ENCODE measurements around the gene SLC7A5. TPM values are rescaled to one million over a fixed set of nuclear protein-coding genes. Genes with fewer than 3 reads are reported as not detected.

The SLC7A5 gene
- total RNA-seq, 6 experiments from 2014 or later, result 112 to 133 (median 124) TPM

DNA sequence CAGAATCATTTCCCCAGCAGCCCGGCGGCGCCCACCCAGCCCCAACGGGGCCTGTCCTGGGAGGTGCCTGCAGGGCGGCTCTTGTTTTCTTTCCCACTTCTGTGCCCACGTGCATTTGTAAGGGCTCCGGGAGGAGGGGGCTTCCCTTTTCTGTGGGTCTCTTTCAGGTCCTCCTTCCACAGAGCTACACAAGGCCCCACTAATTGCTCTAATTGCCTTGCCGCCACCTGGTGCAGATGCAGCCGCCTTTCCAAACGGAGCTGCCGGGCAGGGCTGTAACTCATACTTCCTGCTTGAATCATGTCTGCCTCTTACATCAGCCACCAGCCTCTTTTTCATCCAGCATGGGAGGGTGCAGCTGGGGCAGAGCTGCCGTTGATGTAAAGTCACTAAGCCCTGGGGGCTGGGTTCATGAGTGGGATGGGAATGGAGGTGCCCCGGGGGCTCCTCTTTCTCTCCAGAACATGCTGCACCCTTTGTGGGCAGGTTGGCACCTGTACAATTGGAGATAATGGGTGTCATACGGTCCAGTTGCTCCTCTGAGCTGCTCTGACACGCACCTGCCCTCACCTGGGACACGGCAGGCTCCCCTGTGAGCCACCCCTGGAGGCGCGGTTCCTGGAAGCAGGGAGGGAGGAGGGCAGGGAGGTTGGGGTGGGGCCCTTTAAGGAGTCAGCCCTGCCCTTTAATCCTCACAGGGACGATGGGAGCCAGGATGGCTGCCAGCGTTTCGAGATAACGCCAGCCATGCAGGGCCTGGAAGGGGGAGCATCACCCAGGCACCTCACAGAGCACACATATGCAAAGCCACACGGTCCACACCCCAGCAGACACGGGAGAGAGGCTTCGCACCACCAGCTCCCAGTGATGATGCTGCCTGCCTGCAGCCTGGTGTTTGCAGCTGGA lies 62.4 kb downstream of the SLC7A5 start:
- H3K27me3 Mint-ChIP-seq (ENCODE audit: insufficient read depth), result peaks cover 8% of the 10 kb centered on the region
- no peaks in the 10 kb centered on the region for H3K36me3 Mint-ChIP-seq (ENCODE audit: low read depth)
- DNase-seq, result peak; percentile 82
- no peaks in the 10 kb centered on the region for H3K9me3 Mint-ChIP-seq
- TF ChIP-seq CTCF (IDR thresholded peaks at IDR 0.05), result no peak
- H3K27ac Mint-ChIP-seq, result peak overlapping the region; percentile 91
- peak overlapping the region; percentile 90 for H3K4me3 Mint-ChIP-seq
- H3K4me1 Mint-ChIP-seq (ENCODE audit: low read depth), result peaks cover 19% of the 10 kb centered on the region

GRCh38 chr16:87806261-87806640 lies 63.1 kb downstream of the SLC7A5 start:
- Mint-ChIP-seq H3K9me3 (no peaks in the 10 kb centered on the region), H3K4me1 (ENCODE audit: low read depth) (peaks cover 19% of the 10 kb centered on the region), H3K27ac (peak overlapping the region; percentile 91), H3K4me3 (peak overlapping the region; percentile 90), H3K27me3 (ENCODE audit: insufficient read depth) (peaks cover 4% of the 10 kb centered on the region; the same call in 1 of the 2 replicates), H3K36me3 (ENCODE audit: low read depth) (no peaks in the 10 kb centered on the region)
- no peak for TF ChIP-seq CTCF (IDR thresholded peaks at IDR 0.05)
- peak; percentile 13 for DNase-seq

- no peak overlapping the region for H3K4me3 Mint-ChIP-seq
- peaks cover 19% of the 10 kb centered on the region for H3K4me1 Mint-ChIP-seq (ENCODE audit: low read depth)
- no peaks in the 10 kb centered on the region for H3K36me3 Mint-ChIP-seq (ENCODE audit: low read depth)
- H3K27me3 Mint-ChIP-seq (ENCODE audit: insufficient read depth), result no peaks in the 10 kb centered on the region; the same call in 1 of the 2 replicates
- H3K27ac Mint-ChIP-seq, result no peak overlapping the region
- TF ChIP-seq CTCF (IDR thresholded peaks at IDR 0.05), result no peak
- no peak for DNase-seq
- H3K9me3 Mint-ChIP-seq, result no peaks in the 10 kb centered on the region
These were observed 65.9 kb downstream of the SLC7A5 start for GRCh38 chr16:87803385-87803784.

DNA sequence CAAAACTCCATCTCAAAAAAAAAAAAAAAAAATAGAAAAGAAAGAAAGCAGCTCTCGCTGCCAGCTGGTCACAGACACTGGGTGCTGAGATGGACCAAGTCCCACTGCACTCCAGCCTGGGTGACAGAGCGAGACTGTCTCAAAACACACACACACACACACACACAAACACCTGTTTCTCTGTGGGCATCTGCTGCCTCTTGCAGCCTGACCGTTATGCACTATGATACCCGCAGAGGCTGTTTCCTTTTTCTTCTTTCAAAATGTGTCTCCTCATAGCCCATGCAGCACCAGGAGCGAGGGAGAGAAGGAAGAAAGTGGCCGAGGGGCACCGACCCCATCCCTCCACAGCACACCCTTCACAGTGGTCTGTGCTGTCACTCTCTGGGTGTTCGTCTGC lies 66.6 kb downstream of the SLC7A5 start:
- Mint-ChIP-seq H3K9me3 (no peaks in the 10 kb centered on the region), H3K4me1 (ENCODE audit: low read depth) (peaks cover 19% of the 10 kb centered on the region), H3K4me3 (no peak overlapping the region), H3K27me3 (ENCODE audit: insufficient read depth) (no peaks in the 10 kb centered on the region; the same call in 1 of the 2 replicates), H3K36me3 (ENCODE audit: low read depth) (no peaks in the 10 kb centered on the region), H3K27ac (no peak overlapping the region)
- DNase-seq, result no peak
- no peak for TF ChIP-seq CTCF (IDR thresholded peaks at IDR 0.05)

DNA sequence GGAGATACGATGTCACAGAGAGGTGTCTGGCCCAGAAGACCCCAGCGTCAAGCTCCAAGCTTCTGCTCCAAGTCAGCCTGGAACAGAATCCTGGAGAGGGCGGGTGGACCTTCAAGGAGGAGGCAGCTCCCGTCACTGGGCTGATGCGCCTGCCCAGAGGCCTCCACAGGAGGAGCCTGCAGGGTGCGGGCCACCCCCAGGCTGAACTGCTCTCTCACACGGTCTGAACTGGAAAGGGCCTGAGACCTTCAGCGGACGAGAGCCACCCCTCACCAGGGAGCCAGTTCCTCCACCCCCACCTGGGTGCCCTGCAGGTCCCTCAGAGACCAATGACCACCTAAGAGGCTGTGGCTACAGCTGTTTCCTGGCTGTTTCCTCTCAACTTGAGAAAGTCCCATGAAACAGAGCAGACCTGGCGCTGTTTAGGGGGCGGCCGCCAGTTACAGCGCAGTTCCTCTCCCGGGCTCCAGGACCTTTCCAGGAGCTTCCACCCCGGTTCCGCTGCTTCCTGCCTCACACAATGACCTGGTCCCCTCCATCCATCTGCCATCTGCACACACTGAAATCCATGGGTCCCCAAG lies 67.5 kb downstream of the SLC7A5 start:
- Mint-ChIP-seq H3K4me3 (no peak overlapping the region), H3K4me1 (ENCODE audit: low read depth) (peaks cover 10% of the 10 kb centered on the region), H3K9me3 (no peaks in the 10 kb centered on the region), H3K27me3 (ENCODE audit: insufficient read depth) (no peaks in the 10 kb centered on the region; the same call in 1 of the 2 replicates), H3K36me3 (ENCODE audit: low read depth) (no peaks in the 10 kb centered on the region), H3K27ac (no peak overlapping the region)
- no peak for TF ChIP-seq CTCF (IDR thresholded peaks at IDR 0.05)
- DNase-seq, result no peak
